ENCODE results near the gene PTPRJ. TPM values are rescaled to one million over a fixed set of nuclear protein-coding genes. Genes with fewer than 3 reads are reported as not detected.
"Not testable (repeated sequence)": the region's sequence is repeated elsewhere in the genome, so short reads cannot be mapped to it uniquely, and the experiment has no call there.

The PTPRJ gene
- total RNA-seq, 2 donors from 2014 or later: 38.5 to 58.9 TPM

DNA sequence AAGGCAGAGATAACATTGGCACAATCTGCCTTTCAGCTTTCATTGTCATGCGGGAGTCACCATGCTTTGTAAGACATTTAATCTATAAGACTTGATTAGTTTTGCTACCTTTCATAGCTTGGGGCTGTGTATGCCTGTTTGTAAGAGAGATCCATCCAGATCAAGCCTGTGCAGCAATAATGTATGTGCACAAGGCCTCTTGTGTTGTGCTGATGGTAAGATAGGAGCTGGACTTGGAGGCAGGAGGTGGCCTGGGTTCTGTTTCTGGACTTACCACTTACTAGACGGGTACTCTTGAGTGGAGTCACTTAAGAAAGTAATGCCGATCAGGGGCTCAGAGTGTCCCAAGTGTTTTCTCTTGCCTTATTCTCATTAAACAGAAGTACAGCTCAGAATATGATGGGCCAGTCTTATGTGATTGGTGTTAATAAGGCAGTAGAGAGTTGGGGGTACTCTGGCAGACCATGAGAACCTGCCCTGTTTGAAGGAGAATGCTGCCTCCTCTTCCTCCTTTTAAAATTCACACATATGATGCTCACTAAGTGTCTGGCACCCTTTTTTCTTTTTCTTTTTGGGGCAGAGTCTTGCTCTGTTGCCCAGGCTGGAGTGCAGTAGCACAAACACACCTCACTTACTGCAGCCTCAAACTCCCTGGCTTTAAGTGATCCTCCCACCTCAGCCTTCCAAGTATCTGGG is 30.9 kb downstream of the PTPRJ start:
- no peak for DNase-seq
- no peak for ATAC-seq
- intact Hi-C loops (cut with DNase I, micrococcal nuclease): no loop called here

DNA sequence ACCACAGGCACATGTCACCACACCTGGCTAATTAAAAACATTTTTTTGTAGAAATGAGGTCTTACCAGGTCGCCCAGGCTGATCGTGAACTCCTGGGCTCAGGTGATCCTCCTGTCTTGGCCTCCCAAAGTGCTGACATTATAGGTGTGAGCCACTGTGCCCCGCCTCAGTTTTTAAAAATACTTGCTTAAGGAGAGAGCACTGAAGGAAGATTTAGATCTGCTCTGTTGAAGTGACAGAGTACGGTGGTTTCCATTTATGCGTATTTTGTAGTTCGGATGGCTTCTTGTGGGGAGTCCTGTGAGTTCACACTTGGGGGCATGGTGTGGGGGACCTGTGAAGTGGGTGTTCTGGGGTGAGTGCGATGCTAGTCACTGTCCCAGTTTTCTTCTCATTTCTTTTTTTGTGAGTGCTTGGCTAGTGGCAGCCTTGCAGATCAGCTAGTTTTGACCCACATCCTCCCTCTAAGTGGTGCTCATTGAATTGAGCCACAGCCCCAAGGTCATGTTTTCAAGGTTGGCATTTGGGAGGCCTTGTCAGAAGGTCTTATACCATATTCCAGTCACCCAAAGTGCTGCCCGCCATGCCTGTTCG is 31.5 kb downstream of the PTPRJ start:
- intact Hi-C loops (cut with DNase I, micrococcal nuclease): no loop called here
- no peak for ATAC-seq
- DNase-seq: no peak

- DNase-seq: peak in 1 of 2 donors; percentile 46
- intact Hi-C loops (cut with DNase I, micrococcal nuclease): no loop called here
These were observed 33.0 kb downstream of the PTPRJ start for GRCh38 chr11:48013269-48013901.

GRCh38 chr11:48014917-48015316 is 34.6 kb downstream of the PTPRJ start:
- DNase-seq: no peak
- intact Hi-C loops (cut with DNase I, micrococcal nuclease): no loop called here
- ATAC-seq: no peak

More at GRCh38 chr11:48013269-48013901, 33.0 kb downstream of the PTPRJ start:
- ATAC-seq: peak; percentile 69

GRCh38 chr11:48017105-48017830 is 36.9 kb downstream of the PTPRJ start:
- DNase-seq: no peak
- no peak for ATAC-seq

DNA sequence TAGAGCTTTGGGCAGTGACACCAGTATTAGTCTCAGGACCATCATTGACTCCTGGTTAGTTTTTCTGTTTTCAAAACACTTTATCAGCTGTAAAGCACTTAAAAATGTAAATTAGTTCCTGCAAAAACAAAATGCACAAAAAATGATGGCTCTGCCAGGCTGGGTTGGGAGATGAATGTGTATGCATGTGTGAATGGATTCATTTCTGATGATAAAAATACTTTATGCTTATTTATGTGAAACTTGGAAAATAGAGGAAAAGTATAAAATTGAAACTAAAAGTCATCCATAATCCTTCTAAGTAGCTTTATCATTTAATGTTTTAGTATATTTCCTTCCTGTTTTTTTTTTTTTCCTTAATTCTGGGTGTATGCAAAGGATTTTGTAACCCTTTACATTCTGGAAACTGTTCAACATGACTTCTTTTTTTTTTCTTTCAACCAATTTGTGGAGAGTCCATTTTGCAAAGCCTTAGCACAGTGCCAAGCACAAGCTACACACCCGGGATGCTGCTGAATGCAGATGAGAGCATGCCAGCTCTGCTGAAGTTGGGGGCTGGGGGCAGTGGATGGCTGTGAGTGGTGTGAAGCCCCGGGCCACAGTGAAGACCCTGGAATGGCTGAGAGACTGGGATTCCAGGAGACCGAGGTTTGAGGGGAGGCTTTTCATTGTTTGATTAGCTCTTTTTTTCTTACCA is 37.6 kb downstream of the PTPRJ start:
- intact Hi-C loops (cut with DNase I, micrococcal nuclease): no loop called here
- no peak for DNase-seq
- ATAC-seq: no peak

More at GRCh38 chr11:48017105-48017830, 36.9 kb downstream of the PTPRJ start:
- intact Hi-C loops (cut with DNase I, micrococcal nuclease): no loop called here

DNA sequence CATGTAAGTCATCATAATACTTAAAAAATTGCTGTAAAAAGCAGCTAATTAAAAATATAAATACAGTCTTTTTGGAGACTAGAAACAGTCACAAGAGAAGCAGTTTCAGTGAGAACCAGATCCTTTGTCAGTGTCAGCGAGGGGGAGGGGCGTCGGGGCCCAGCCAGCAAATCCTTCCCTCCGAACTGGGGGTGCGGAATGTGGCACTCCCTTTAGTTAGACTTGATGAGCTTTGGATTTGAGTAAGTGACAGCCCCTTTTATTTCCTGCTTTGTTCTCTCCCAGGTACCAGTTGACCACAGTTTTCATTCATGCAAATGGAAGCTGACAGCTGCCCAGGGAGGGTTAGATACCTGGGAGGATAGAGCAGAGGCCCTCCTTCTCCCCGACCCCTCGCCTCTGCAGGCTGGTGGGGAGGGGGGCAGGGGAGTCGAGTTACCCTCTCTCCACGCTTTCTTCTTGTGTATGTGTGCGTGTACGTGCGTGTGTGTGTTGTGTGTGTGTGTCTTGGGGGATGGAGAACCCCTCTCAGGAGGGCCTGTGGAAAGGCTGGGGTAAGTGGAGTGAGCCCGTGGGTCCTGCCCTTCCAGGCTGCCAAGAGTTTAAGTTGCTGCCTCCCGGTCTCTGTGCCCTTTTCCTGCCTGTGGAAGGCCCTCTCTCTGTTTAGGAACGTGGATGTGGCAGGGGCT is 38.3 kb downstream of the PTPRJ start:
- no peak for ATAC-seq
- no peak for DNase-seq
- intact Hi-C loops (cut with DNase I, micrococcal nuclease): no loop called here

DNA sequence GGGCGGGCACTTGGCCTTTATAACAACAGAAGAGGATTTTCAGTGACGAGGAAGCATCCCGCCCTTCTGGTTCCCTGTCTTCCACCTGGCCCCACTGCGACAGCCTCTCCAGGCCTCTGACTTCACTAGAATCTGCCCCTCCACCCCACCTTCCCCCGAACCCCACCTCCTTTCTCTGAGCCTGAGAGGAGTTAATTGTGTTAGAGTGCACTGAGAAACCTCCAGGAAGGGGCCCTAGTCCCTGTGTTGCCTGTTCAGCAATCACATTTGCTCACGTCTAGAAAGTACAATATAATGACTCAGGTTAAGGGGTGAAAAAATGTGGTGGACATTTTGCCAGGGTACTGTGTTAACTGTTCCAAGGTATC is 38.8 kb downstream of the PTPRJ start:
- ATAC-seq (peak; percentile 25), DNase-seq (no peak)
- intact Hi-C loops (cut with DNase I, micrococcal nuclease): no loop called here

DNA sequence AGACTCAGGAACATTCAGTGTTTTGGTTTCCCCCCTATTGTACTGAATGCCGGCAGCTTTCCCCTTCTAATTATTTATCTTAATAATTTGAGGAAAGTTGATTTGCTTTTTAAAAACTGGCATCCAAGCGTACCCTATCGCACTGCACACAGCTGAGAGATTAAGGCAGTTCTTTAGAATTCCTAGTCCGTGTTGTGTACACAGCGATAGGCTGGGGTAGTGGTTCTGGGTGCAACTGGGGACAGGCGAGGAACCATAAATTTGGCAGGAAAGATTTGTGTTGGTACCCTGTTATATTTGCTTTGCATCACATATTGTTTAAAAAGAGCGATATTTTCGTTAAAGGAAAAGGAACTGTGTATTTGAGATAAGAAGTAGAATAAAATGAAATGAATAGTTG is 39.2 kb downstream of the PTPRJ start:
- intact Hi-C loops (cut with DNase I, micrococcal nuclease): no loop called here
- DNase-seq: no peak
- no peak for ATAC-seq

DNA sequence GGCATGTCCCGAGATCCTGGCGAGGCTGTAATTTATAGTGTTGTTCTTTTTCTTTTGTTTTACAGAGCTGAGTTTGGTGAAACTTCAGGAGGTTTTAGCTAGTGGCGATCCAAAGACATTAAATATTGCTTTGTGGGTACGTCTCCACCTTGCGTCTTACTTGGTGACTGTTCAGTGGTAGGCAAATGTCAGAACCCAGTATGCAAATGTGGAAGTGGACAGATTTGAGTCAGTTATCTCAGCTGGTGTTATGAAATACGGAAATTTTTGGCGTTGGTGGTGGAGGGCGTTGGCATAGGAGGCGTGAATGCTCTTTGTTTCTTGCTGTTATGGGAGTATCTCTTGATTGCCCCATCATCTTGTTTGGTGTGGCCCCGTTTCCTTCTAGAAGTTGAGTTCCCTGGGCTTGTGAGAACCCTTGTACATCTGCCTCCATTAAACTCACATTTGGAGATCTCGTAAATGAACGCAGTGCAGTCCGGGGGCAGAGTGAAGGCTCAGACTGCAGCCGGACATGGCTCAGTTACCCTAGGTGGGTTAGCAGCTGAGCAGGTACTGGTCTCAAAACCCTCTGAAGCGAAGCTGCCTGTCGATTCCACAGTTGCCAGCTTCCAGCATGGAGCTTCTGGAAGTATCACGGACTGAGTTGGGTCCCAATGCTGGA is 39.9 kb downstream of the PTPRJ start:
- intact Hi-C loops (cut with DNase I, micrococcal nuclease): no loop called here
- DNase-seq: no peak
- ATAC-seq: peak; percentile 86

DNA sequence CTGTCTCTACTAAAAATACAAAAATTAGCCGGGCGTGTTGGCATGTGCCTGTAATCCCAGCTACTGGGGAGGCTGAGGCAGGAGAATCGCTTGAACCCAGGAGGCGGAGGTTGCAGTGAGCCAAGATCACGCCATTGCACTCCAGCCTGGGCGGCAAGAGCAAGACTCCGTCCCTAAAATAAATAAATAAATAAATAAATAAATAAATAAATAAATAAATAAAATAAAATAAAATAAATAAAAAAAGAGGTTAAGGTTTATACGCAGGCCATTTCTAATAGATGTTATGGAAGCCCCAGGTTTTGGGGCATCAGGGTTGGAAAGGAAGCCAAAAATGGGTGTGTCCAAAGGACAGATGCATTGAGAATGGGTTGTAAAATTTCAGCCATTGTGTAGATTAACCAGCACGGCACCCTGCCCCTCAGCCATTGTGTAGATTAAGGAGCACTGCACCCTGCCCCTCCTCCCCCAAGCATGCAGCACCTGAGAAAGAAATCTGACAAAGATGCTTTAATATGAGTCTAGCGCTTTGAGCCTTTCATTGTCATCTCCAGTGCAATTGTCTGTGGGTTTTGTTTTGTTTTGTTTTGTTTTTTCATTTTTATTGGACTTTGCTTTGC is 41.0 kb downstream of the PTPRJ start:
- intact Hi-C loops (cut with DNase I, micrococcal nuclease); ATAC-seq; DNase-seq: not testable (repeated sequence)

DNA sequence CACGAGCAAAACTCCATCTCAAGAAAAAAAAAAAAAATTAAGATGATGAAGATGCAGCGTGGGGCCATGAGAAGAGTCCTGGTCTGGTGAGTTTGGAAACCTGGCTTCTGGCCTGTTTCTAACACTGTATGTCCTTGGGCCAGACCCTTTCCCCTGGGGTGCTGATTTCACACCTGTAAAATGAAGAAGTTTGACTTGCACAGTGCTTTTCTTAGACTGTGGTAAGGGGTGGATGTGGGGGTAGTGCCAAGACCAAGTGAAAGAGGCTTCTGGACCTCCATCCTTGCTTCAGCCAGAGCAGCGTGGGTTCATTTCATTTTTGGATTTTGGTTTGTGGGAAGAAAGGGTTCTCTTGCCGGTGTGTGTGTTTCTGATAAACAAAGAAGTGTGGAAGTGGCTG is 42.1 kb downstream of the PTPRJ start:
- DNase-seq (no peak), ATAC-seq (no peak)
- intact Hi-C loops (cut with DNase I, micrococcal nuclease): no loop called here

- ATAC-seq; DNase-seq; intact Hi-C loops (cut with DNase I, micrococcal nuclease): not testable (repeated sequence)
These were observed 43.2 kb downstream of the PTPRJ start for GRCh38 chr11:48023608-48024007.

- ATAC-seq (no peak), DNase-seq (no peak)
- intact Hi-C loops (cut with DNase I, micrococcal nuclease): no loop called here
These were observed 44.3 kb downstream of the PTPRJ start for GRCh38 chr11:48024635-48025071.

- no peak for ATAC-seq
- intact Hi-C loops (cut with DNase I, micrococcal nuclease): no loop called here
- DNase-seq: no peak
These were observed 45.1 kb downstream of the PTPRJ start for GRCh38 chr11:48025293-48025983.

GRCh38 chr11:48025984-48026340 is 45.6 kb downstream of the PTPRJ start:
- ATAC-seq (no peak), DNase-seq (no peak)
- intact Hi-C loops (cut with DNase I, micrococcal nuclease): no loop called here

Data from left colon (tissue), 2 donors.